IMR-90 (cell line): ENCODE data around the gene FAM151A.

Experiments
- CTCF ChIP-seq: conservative IDR thresholded peaks from 2 replicates; pipeline ENCODE4 v1.5.1; 2012; ENCODE audit warnings: mild to moderate bottlenecking, low read depth, low read length, improper control_type of control experiment
- MAFK ChIP-seq: IDR thresholded peaks from 2 replicates; pipeline ENCODE4 v1.6.1; 2012; ENCODE audit warnings: low read depth, low read length, improper control_type of control experiment
- MXI1 ChIP-seq: IDR thresholded peaks from 2 replicates; pipeline ENCODE4 v1.6.1; 2012; ENCODE audit warnings: low read depth, mild to moderate bottlenecking, low read length, moderate library complexity, borderline replicate concordance
- POLR2A ChIP-seq: IDR thresholded peaks from 2 replicates; pipeline ENCODE4 v1.6.1; 2012; ENCODE audit warnings: mild to moderate bottlenecking, low read depth, low read length
- RAD21 ChIP-seq: IDR thresholded peaks from 2 replicates; pipeline ENCODE4 v1.6.1; 2012; ENCODE audit warnings: low read length, improper control_type of control experiment
- RFX5 ChIP-seq: IDR thresholded peaks from 2 replicates; pipeline ENCODE4 v1.8.0; 2012; ENCODE audit warnings: low read depth, mild to moderate bottlenecking, low read length, moderate library complexity
- USF2 ChIP-seq: fragments of 150-350 bp; IDR thresholded peaks from 2 replicates; pipeline ENCODE4 v1.6.1; 2017; ENCODE audit warnings: mild to moderate bottlenecking, antibody characterized with exemption, low read length, low read depth

GRCh38 chr1:54619749-54620148 lies 3.6 kb downstream of the FAM151A start:
- no peak for TF ChIP-seq CTCF
- no peak for TF ChIP-seq POLR2A
- no peak for TF ChIP-seq USF2
- no peak for TF ChIP-seq MXI1
- TF ChIP-seq RFX5 = no peak
- TF ChIP-seq RAD21 = no peak
- no peak for TF ChIP-seq MAFK
